Neuron (in vitro differentiated cells): ENCODE results near the gene PNCK.

Source experiments
- H2AFZ ChIP-seq: one replicate; pipeline ENCODE4 v1.6.1; 2013; ENCODE audit warnings: low read depth, mild to moderate bottlenecking, inconsistent platforms, low read length, moderate library complexity
- H3K27me3 ChIP-seq: one replicate; pipeline ENCODE4 v1.6.1; 2013; ENCODE audit warnings: low read length; ENCODE audit not compliant: insufficient read depth
- H3K36me3 ChIP-seq: one replicate; pipeline ENCODE4 v1.6.1; 2013; ENCODE audit warnings: low read length; ENCODE audit not compliant: insufficient read depth
- H3K4me1 ChIP-seq: one replicate; pipeline ENCODE4 v1.6.1; 2013; ENCODE audit warnings: low read length; ENCODE audit not compliant: insufficient read depth
- H3K4me3 ChIP-seq: 2 replicates; pipeline ENCODE4 v1.5.1; 2013; ENCODE audit warnings: mild to moderate bottlenecking, low read length, moderate library complexity
- H3K9me3 ChIP-seq: one replicate; pipeline ENCODE4 v1.6.1; 2013; ENCODE audit warnings: low read length

PNCK gene

DNA sequence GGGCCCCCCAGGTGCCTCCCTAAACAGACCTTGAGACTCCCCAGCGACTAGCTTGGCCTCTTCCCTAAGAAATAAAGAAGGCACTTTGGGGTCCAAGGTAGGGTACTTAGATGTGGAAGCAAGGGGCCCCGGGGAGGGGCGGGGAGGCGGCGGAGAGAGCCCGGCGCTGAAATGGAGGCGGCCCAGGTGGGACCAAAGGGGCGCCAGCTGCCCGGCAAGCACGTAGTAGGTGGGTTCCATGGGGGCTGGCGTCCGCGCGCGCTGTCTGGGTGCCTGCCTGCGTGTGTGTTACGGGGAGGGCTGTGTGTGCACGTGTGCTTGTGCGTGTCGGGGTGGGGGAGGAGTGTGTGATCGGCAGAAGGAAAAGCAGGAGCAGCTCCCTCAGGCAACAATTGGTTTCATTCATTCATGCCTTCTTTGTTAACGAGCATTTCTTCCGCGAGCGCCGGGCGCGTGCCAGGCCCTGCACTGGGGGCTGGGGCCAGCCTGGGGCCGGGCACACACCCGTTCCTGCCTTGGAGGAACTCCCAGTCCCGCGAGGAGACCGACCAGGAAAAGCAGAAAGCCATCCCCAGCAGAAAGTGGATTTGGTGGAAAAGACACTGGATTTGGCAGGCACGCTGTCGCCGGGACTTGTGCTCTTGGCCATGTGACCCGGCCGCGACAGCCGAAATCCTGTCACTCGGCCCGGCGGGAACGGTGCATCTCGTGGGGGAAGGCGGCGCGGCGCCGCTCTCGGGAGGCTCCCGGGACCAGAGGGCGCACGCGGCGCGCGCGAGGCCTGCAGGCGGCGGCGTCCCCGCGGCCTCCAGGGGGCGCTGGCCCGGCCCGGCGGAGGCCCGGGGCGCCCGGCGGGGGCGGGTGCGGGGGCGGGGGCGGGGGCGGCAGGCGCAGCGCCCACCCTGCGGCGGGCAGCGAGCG, 29.9 kb downstream of the PNCK start:
- H3K27me3 ChIP-seq: peaks cover 69% of the 10 kb centered on the region
- peak overlapping the region; percentile 14 for H3K4me3 ChIP-seq
- H3K36me3 ChIP-seq: no peaks in the 10 kb centered on the region
- no peak overlapping the region for H2AFZ ChIP-seq
- no peaks in the 10 kb centered on the region for H3K9me3 ChIP-seq
- peaks cover 7% of the 10 kb centered on the region for H3K4me1 ChIP-seq

DNA sequence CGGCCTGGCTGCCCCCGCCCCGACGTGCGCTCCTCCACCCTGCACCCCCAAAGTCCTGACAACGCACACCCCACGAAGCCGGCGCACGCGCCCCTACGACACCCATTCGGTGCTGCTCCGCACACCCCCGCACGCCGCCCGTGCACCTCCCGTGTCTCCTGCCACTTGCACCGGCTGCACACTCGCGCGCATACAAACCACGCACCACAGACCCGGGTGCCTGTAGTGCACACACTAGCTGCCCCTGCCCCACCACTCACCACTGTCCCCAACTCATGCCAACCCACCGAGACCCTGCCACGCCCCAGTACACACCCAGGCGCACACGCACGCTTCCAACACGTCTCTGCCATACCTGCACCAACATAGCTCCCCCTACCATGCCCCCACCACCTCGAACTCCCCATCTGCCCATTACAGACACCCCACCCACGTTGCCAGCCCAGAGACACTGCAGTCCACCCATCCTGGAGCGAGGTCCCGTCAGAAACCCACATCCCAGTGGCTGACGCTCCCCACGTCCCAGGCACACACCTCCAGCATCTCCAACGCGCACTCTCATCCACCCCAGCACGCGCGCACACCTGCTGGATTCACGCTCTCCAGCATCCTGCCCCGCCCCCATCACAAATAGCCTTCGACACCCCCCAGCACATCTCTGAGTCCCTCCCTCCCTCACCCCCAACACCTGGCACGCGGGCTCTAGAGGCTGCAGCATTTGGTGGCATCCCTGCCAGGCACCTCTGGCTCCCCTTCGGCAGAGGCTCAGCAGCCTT, 30.8 kb downstream of the PNCK start:
- Histone ChIP-seq H3K36me3 (no peaks in the 10 kb centered on the region), H3K4me1 (peaks cover 7% of the 10 kb centered on the region), H2AFZ (no peak overlapping the region), H3K4me3 (no peak overlapping the region), H3K9me3 (no peaks in the 10 kb centered on the region), H3K27me3 (peaks cover 71% of the 10 kb centered on the region)

DNA sequence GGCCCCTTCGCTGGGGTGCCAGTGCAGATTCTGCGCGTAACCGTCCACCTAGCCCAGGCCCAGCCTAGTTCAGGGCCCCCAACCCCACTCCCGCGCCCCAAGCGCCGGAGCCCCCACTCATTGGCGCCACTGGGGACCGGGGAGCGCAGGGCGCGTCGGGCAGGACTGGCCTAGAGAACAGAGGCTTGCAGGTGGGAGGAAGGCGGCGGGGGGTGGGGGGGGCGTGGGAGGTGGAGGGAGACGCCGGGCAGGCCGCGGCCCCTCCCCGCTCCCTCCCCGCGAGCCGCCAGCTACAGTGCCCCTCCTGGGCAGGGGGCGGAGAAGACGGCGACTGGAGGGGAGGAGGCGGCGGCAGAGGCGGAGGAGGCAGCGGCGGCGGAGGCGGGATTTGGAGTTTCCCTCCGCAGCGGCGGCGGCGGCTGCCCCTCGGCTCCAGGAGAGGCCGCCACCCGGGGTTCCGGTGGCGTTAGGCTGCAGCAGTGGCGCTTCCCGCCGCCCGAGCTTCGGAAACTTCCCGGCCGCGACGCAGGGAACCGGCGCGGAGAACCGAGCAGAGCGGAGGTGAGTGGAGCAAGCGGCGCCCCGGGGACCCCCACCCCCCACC, 31.5 kb downstream of the PNCK start:
- Histone ChIP-seq H2AFZ (no peak overlapping the region), H3K4me1 (peaks cover 7% of the 10 kb centered on the region), H3K27me3 (peaks cover 76% of the 10 kb centered on the region), H3K36me3 (no peaks in the 10 kb centered on the region), H3K9me3 (no peaks in the 10 kb centered on the region), H3K4me3 (no peak overlapping the region)

DNA sequence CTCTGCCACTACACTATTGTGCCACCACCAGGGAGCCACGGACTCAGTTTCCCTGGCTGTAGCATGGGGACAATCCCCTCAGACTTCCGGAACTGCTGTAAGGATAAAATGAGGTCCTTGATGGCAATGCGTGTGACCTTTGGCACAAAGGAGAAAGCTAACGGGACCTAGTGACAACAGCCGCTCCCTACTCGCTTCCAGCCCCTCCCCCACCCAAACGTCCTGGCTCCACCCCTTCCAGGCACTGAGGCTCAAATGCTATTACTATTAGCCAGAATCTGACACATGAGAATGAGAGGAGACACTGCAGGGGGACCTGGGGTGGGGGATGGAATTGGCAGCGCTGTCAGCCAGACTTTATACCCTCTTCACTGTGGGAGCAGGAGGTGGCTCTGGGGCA, 32.0 kb downstream of the PNCK start:
- H3K9me3 ChIP-seq: no peaks in the 10 kb centered on the region
- no peak overlapping the region for H2AFZ ChIP-seq
- H3K27me3 ChIP-seq: peaks cover 78% of the 10 kb centered on the region
- H3K36me3 ChIP-seq: no peaks in the 10 kb centered on the region
- peaks cover 7% of the 10 kb centered on the region for H3K4me1 ChIP-seq
- H3K4me3 ChIP-seq: no peak overlapping the region

DNA sequence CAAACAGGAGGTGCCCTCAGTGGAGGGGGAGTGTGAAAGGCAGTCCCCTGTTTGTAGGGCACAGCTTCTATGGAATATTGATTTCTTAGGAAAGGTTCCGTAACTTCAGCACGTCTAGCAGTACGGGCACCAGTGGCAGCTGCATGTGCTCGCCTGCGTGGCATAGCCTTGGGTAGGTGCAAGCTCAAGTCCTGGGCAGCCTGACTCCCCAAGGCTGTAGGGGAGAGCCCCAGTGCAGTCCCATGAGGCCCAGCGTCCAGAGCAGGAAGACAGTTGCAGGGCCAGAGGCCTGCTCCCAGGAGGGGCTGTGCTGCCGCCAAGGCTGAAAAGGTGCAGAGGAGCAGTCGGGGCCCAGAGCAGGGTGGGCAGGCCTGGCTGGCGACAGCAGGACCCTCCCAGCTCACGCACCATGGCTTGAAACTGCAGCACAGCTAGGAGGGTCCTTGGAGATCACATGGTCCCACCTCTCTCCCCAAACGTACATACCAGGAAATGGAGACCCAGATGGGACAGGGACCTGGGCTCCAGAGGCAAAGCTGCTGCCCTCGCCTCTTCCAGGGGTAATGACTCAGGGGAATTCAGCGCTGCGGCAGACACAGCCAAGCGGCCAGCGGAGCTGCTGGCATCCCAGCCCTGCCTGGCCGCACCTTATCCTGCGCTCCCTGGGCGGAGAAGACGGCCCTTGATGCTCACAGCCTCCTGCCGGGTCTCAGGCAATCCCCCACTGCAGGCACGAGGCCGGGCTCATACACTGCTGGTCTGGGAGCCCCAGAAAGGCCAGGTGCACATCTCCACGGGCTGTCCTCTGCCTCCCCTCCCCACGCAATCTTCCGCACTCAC, 32.7 kb downstream of the PNCK start:
- Histone ChIP-seq H3K4me1 (peaks cover 7% of the 10 kb centered on the region), H3K9me3 (no peaks in the 10 kb centered on the region), H2AFZ (no peak overlapping the region), H3K4me3 (no peak overlapping the region), H3K27me3 (peaks cover 78% of the 10 kb centered on the region), H3K36me3 (no peaks in the 10 kb centered on the region)

DNA sequence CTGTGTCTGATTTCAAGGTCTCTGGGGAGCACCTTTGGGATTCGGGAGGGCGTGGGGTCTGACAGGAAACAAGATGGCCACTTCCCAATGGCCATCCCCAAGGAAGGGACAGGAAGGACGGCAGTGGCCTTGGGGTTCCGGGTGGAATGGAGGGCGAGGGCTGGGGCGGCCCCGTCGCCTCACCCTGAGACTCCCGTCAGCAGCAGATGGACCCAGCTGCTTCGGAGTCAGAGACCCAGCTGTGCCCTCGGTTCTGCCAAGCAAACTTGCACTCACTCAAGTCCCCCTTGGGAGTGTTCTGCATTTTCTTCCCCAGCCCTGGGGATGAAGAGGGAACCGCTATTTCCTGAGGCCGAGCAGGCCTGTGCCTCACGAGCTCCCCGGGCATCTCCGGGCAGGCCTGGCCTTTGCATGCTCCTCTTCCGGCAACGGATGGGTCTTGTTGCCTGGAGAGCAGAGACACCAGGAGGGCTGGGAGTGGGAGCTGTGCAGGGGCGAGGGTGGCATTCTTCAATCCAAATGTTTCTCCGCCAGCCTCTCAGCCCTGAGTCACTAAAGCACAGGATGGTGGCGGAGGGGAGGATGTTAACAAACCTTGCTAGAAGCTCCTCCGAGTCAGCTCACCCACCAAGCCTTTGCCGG, 33.4 kb downstream of the PNCK start:
- Histone ChIP-seq H3K36me3 (no peaks in the 10 kb centered on the region), H3K9me3 (no peaks in the 10 kb centered on the region), H3K4me1 (peaks cover 7% of the 10 kb centered on the region), H3K4me3 (no peak overlapping the region), H3K27me3 (peaks cover 75% of the 10 kb centered on the region), H2AFZ (no peak overlapping the region)

DNA sequence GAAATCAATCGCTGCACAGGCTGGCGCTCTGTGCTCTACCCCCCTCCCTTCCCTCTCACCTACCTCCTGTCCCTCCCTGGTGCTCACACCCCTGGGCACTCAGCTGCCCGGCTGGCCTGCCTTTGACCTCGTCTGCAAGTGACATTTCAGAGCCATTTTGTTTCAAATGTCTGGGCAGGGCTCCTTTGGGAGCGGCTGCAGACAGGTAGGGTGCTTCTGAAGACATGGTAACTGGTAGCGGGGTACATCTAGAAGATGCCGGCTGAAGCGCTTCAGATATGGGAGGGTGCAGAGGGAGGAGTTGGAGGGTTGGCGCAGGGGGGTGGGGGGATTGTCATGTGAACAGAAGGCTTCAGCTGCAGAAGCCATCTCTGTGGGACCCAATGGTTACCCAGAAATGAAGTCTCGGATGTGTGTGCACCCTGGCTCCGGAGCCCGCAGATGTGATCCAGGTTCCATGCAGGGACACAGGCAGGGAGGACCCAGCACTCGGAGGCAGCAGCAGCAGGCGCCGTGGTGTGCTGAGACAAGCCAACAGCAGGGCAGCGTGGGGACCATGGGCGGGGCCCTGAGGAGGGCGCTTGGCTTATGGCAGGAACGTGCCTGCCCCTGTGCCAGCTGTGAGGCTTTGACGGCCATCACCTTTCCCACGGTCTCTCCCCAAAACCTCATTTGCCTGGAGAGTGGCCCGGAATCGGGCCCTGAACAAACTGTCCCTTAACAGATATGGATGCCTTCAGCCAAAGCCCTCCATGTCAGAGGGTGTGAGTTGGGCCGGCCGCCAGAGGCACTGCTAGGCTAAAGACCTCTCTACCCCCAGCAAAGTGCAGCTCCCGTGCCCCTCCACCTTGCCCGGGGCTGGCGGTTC, 34.2 kb downstream of the PNCK start:
- H3K27me3 ChIP-seq: peaks cover 71% of the 10 kb centered on the region
- no peak overlapping the region for H3K4me3 ChIP-seq
- no peaks in the 10 kb centered on the region for H3K36me3 ChIP-seq
- H3K4me1 ChIP-seq: peaks cover 6% of the 10 kb centered on the region
- H3K9me3 ChIP-seq: no peaks in the 10 kb centered on the region
- no peak overlapping the region for H2AFZ ChIP-seq

DNA sequence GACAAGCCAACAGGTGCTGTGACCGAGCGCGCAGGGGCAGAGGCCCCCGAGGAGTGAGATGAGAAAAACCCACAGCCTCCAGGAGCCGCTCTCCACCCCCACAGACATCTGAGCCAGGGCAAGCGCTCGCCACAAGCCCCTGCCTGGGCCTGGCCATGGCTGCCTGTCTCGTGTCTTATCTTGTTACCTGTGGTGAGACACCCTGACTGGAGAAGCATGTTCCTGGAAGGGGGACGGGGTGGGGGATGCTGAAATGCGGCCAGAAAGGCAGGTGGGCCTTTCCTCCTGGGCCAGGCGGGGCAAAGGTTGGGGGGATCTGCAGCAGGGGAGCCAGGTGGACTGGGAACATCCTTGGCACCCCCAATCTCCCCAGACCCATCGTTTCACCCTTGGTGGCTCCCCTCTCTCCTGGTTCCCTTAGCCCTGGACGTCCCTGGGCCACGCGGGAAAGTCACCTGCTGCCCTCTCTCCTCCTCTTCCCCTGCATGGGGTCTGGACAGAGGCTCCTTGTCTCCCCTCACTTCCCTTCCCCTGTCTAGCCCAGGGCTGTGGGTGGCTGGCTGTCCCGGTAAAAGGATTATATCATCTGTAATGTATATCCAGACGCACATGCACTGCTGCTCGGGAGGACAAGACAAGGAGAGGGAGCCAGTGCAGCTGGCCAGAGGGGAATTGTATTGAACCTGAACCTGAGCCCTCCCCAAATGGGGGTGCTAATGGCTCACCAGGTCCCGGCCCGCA, 35.0 kb downstream of the PNCK start:
- H3K4me3 ChIP-seq: no peak overlapping the region
- no peaks in the 10 kb centered on the region for H3K9me3 ChIP-seq
- H3K36me3 ChIP-seq: no peaks in the 10 kb centered on the region
- peaks cover 2% of the 10 kb centered on the region for H3K4me1 ChIP-seq
- peaks cover 67% of the 10 kb centered on the region for H3K27me3 ChIP-seq
- no peak overlapping the region for H2AFZ ChIP-seq

DNA sequence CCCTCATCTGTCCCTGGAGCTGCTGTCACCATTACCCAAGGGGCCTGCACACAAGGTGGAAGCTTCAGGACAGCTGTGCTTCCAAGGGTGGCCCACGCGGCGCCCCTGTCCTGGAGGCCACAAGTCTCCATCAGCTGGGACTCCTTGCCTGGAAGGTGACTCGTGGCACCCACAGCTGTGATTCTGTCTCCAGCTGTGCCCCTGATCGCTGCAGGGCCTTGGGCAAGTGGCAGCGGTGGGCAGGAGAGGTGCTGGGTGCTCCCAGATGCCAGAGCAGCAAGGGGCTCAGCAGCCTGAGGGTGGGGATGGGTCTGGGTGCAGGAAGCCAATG, 35.6 kb downstream of the PNCK start:
- H3K4me3 ChIP-seq: no peak overlapping the region
- peaks cover 65% of the 10 kb centered on the region for H3K27me3 ChIP-seq
- no peaks in the 10 kb centered on the region for H3K9me3 ChIP-seq

DNA sequence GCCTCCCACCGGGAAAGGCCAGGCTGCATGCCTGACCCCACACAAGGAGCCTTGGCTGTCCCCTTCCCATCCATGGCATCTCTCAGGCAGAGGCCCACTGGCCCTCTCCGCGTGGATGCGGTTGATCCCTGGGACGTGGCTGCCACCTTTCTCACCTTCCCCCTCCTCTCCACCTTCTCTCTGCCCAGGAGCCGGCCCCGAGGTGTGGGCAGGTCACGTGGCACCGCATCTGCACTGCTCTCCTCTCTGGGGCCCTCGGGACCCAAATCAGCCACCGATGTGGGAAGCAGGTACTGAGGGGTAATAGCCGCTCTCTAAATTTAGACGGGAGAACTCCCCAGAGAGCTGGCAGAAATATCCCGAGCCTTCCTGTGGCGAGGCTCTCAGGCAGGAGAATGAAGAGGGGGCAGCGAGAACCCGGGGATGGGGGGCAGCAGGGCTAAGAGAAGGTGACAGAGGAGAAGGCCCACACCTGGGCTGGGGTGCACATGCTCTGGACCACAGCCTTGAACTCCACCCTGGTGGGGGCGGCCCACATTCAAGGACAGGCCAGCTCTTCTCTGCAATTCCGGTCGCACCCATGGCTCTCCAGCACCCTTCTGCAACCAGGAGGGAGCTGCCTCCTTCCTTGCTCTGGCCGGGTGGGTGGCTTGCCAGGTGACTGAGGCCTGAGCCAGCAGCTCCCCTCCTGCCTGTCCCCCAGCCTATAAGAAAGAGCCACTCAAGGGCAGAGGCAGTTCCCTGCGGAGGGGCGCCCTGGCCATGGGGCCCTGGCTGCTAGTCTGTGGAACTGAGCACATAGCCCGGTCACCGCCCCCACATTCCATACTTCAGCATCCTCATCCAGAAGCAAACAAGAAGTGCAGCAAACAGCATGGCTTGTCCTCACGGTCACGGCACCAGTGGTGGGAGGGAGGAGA, 36.2 kb downstream of the PNCK start:
- H3K9me3 ChIP-seq: no peaks in the 10 kb centered on the region
- no peaks in the 10 kb centered on the region for H3K4me1 ChIP-seq
- no peak overlapping the region for H3K4me3 ChIP-seq
- no peaks in the 10 kb centered on the region for H3K36me3 ChIP-seq
- no peak overlapping the region for H2AFZ ChIP-seq
- peaks cover 68% of the 10 kb centered on the region for H3K27me3 ChIP-seq

More for the DNA sequence above, 35.6 kb downstream of the PNCK start:
- Histone ChIP-seq H2AFZ (no peak overlapping the region), H3K4me1 (no peaks in the 10 kb centered on the region), H3K36me3 (no peaks in the 10 kb centered on the region)
